Esophagus squamous epithelium (tissue), 5 donors: ENCODE data around the gene ARF1. TPM values are rescaled to one million over a fixed set of nuclear protein-coding genes. Genes with fewer than 3 reads are reported as not detected.

ENCODE experiments used
- DNase-seq: peaks from one replicate; lab custom pipeline; 2025; lab: John Stamatoyannopoulos, UW
- H3K27ac ChIP-seq, 4 donors: fragments of 200-600 bp; sonication (generic); one replicate each; pipeline ENCODE4 v1.5.1; 2016 to 2019; ENCODE audit warnings: mild to moderate bottlenecking in 1 of 4
- H3K27me3 ChIP-seq, 4 donors: fragments of 200-600 bp; sonication (generic); 1 replicate in 3 of 4; 2 replicates in 1 of 4; pipeline versions ENCODE4 v1.5.1 to v1.6.0; 2017 to 2021; ENCODE audit warnings: antibody characterized with exemption in 1 of 4
- H3K36me3 ChIP-seq, 3 donors: fragments of 200-600 bp; sonication (generic); one replicate each; pipeline ENCODE4 v1.5.1; 2016 to 2019
- H3K4me1 ChIP-seq, 3 donors: fragments of 200-600 bp; sonication (generic); one replicate each; pipeline ENCODE4 v1.5.1; 2017 to 2019
- H3K4me3 ChIP-seq, 4 donors: fragments of 200-600 bp; sonication (generic); 1 replicate in 3 of 4; 2 replicates in 1 of 4; pipeline ENCODE4 v1.5.1; 2016 to 2019; ENCODE audit warnings: mild to moderate bottlenecking in 2 of 4, moderate library complexity in 1 of 4
- H3K9me3 ChIP-seq, 3 donors: fragments of 200-600 bp; sonication (generic); one replicate each; pipeline ENCODE4 v1.5.1; 2016 to 2019
- CTCF ChIP-seq, 6 experiments: fragments of 450-650 bp in 4 of 6; fragments of 200-600 bp in 2 of 6; sonication (generic) in 2 of 6; IDR thresholded peaks; one replicate each; pipeline ENCODE4 v1.5.1; 2016 to 2019; ENCODE audit warnings: antibody characterized with exemption in 6 of 6, mild to moderate bottlenecking in 4 of 6, moderate library complexity in 4 of 6
- POLR2A ChIP-seq, 4 donors: fragments of 450-650 bp; IDR thresholded peaks; one replicate each; pipeline ENCODE4 v1.6.1; 2017; ENCODE audit warnings: antibody characterized with exemption in 4 of 4, mild to moderate bottlenecking in 4 of 4, moderate library complexity in 3 of 4
- WGBS, 2 donors: methylation state at CpG; one replicate each; pipeline ENCODE4 v1.1.5; 2018; 5-methylcytosine and 5-hydroxymethylcytosine counted together
- intact Hi-C: fragments of 100-400 bp; cut with DNase I; formaldehyde crosslinking; loops from one replicate; pipeline ENCODE4 v1.15.0; 2022
- total RNA-seq, 4 donors: library from RNA; depleted of rRNA; stranded (reverse); fragments of >200 nt; gene quantifications; one replicate each; pipeline ENCODE4 v1.1.0, GENCODE V29; 2016
- donor health status: DM: yes; HTN: yes; CAD: no.

ARF1 gene
- total RNA-seq, 4 donors from 2014 or later, result 279 to 327 (median 319) TPM

DNA sequence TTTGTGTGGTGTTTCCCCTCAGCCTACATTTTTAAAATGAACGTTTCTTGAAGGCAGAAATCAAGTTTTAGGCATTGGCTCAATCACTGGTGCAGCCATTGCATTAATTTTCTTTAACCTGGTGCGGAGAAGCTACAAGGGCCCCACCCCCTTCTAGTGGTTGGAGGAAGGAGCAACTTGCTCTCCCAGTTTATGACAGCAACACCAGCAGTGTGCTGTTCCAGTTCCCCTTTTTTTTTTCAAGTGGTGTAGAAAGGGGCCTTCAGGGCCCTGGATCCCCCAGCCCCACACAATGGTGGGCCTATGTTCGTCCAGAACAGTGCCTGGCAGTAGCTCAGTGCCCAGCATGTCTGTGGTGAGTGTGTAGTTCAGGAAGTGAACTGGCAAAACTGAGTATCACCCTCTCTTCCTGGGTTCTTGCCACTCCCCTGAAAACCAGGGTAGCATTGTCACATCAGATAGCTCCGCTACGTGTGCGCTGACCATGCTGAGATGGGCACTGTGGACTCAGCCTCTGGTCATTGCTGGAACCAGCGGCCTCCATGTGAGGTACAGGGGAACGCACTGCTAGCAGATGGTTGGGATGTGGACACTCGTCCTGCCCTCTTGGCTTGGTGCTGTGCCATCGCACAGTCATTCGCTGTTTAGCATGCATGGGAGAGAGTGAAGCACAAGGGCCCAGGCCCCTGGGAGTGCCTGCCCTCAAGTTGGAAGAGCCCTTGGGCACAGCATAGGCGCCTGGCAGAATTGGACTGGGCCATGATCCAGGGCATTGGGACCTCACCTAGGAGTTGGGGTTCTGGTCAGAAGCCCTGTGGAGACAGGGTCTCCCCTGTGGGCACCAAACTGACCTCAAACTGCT lies 7.2 kb downstream of the ARF1 start:
- peaks cover 85 to 94% (median 88%) of the 10 kb centered on the region in 3 donors for H3K4me1 ChIP-seq
- intact Hi-C loops, result loop anchor here (10.0 kb wide), 1 partner anchor 305 kb away; no protein-coding TSS in a partner anchor
- WGBS, 2 donors, result 14 to 34% methylated on average over 1 to 3 of the region's 12 CpGs
- H3K27ac ChIP-seq, result peak overlapping the region; percentile 49 to 100 (median 80)
- peaks cover 3 to 16% (median 5%) of the 10 kb centered on the region in 3 donors for H3K36me3 ChIP-seq
- no peak for TF ChIP-seq CTCF (IDR thresholded peaks at IDR 0.05)
- TF ChIP-seq POLR2A (IDR thresholded peaks at IDR 0.05), result no peak
- peaks cover 0 to 8% (median 5%) of the 10 kb centered on the region in 3 donors for H3K9me3 ChIP-seq
- peak overlapping the region in 1 of 4 donors; percentile 12 for H3K4me3 ChIP-seq
- DNase-seq, result no peak
- H3K27me3 ChIP-seq, result no peaks in the 10 kb centered on the region

- Histone ChIP-seq H3K36me3 (peaks cover 3 to 24% (median 5%) of the 10 kb centered on the region in 3 donors), H3K4me1 (peaks cover 76 to 91% (median 79%) of the 10 kb centered on the region in 3 donors), H3K27me3 (no peaks in the 10 kb centered on the region), H3K27ac (peak overlapping the region in 2 of 4 donors; percentile 100), H3K4me3 (no peak overlapping the region), H3K9me3 (peaks cover 0 to 12% (median 10%) of the 10 kb centered on the region in 3 donors)
- WGBS, 2 donors, result 15 to 33% methylated on average over 1 to 2 of the region's 2 CpGs
- no peak for TF ChIP-seq POLR2A (IDR thresholded peaks at IDR 0.05)
- no peak for TF ChIP-seq CTCF (IDR thresholded peaks at IDR 0.05)
- no peak for DNase-seq
- intact Hi-C loops, result no loop called here
These were observed 8.1 kb downstream of the ARF1 start for GRCh38 chr1:228090613-228091081.

- intact Hi-C loops, result no loop called here
- Histone ChIP-seq H3K4me3 (no peak overlapping the region), H3K27me3 (no peaks in the 10 kb centered on the region), H3K27ac (peak overlapping the region in 2 of 4 donors; percentile 100), H3K9me3 (peaks cover 0 to 12% (median 10%) of the 10 kb centered on the region in 3 donors), H3K4me1 (peaks cover 72 to 91% (median 75%) of the 10 kb centered on the region in 3 donors), H3K36me3 (peaks cover 3 to 29% (median 5%) of the 10 kb centered on the region in 3 donors)
- TF ChIP-seq CTCF (IDR thresholded peaks at IDR 0.05) (no peak), POLR2A (IDR thresholded peaks at IDR 0.05) (no peak)
- no peak for DNase-seq
- WGBS, 2 donors, result 64 to 66% methylated on average over 4 of the region's 4 CpGs
These were observed 8.6 kb downstream of the ARF1 start for GRCh38 chr1:228091084-228091483.

- no peak for DNase-seq
- 65 to 74% methylated on average over 6 to 7 of the region's 11 CpGs for WGBS, 2 donors
- no peak for TF ChIP-seq CTCF (IDR thresholded peaks at IDR 0.05)
- TF ChIP-seq POLR2A (IDR thresholded peaks at IDR 0.05), result no peak
- peak overlapping the region; percentile 32 to 100 (median 57) for H3K27ac ChIP-seq
- peaks cover 58 to 86% (median 63%) of the 10 kb centered on the region in 3 donors for H3K4me1 ChIP-seq
- H3K9me3 ChIP-seq, result peaks cover 0 to 12% (median 10%) of the 10 kb centered on the region in 3 donors
- intact Hi-C loops, result no loop called here
- peaks cover 10 to 43% (median 12%) of the 10 kb centered on the region in 3 donors for H3K36me3 ChIP-seq
- no peaks in the 10 kb centered on the region for H3K27me3 ChIP-seq
- H3K4me3 ChIP-seq, result no peak overlapping the region
These were observed 10.0 kb downstream of the ARF1 start for GRCh38 chr1:228092342-228093049.
